Measurements from ENCODE around the gene AVP.

DNA sequence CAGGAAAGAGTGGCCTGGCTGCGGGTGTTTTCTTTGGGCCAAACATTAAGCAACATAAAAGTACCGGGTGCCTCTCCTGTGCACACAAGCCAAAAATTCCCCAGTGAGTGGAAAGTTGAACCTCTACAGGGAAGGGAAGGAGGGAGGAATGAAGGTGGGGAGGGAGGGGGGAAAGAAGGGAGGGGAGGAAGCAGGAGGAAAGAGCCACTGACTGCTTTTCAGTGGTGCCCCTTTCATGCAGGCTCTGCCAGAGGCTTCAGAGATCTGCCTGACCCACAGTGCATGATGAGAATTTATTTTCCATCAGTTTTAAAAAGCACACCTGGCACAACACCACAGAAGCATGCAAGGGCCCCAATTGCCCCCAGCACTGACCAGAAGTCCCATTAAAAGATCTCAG, 27.5 kb upstream of the AVP start:
- TF ChIP-seq, protein P1, sequence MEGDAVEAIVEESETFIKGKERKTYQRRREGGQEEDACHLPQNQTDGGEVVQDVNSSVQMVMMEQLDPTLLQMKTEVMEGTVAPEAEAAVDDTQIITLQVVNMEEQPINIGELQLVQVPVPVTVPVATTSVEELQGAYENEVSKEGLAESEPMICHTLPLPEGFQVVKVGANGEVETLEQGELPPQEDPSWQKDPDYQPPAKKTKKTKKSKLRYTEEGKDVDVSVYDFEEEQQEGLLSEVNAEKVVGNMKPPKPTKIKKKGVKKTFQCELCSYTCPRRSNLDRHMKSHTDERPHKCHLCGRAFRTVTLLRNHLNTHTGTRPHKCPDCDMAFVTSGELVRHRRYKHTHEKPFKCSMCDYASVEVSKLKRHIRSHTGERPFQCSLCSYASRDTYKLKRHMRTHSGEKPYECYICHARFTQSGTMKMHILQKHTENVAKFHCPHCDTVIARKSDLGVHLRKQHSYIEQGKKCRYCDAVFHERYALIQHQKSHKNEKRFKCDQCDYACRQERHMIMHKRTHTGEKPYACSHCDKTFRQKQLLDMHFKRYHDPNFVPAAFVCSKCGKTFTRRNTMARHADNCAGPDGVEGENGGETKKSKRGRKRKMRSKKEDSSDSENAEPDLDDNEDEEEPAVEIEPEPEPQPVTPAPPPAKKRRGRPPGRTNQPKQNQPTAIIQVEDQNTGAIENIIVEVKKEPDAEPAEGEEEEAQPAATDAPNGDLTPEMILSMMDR (conservative IDR thresholded peaks at IDR 0.05): no peak
- no peak for TF ChIP-seq EZH2 (IDR thresholded peaks at IDR 0.05; ENCODE audit: low read depth)

Data from PC-9 (cell line).